ENCODE results near the gene RAB28.

DNA sequence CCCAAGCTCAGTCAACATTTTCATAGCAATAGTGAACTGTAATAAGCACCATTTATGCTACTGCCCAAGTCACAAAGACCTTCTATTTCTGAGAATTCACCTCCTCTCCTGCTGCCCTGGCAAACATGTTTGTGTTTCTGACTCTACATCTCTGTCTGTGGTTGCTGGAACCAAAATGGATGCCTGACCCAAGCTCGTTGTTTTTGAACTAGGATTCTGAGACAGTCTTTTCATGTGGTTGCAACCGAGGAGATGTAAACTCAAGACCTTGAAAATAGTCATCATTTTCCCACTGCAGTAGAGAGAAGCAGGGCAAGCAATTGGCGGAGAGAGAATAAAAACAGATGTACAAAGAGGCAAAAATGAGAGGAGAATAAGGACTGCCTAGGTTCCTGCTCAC lies 160.2 kb downstream of the RAB28 start:
- TF ChIP-seq, protein P1, sequence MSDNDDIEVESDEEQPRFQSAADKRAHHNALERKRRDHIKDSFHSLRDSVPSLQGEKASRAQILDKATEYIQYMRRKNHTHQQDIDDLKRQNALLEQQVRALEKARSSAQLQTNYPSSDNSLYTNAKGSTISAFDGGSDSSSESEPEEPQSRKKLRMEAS (CRISPR knock-in tag; IDR thresholded peaks at IDR 0.05): no peak
- TF ChIP-seq, protein P2, sequence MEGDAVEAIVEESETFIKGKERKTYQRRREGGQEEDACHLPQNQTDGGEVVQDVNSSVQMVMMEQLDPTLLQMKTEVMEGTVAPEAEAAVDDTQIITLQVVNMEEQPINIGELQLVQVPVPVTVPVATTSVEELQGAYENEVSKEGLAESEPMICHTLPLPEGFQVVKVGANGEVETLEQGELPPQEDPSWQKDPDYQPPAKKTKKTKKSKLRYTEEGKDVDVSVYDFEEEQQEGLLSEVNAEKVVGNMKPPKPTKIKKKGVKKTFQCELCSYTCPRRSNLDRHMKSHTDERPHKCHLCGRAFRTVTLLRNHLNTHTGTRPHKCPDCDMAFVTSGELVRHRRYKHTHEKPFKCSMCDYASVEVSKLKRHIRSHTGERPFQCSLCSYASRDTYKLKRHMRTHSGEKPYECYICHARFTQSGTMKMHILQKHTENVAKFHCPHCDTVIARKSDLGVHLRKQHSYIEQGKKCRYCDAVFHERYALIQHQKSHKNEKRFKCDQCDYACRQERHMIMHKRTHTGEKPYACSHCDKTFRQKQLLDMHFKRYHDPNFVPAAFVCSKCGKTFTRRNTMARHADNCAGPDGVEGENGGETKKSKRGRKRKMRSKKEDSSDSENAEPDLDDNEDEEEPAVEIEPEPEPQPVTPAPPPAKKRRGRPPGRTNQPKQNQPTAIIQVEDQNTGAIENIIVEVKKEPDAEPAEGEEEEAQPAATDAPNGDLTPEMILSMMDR (IDR thresholded peaks at IDR 0.05): no peak
- TF ChIP-seq, protein P3, sequence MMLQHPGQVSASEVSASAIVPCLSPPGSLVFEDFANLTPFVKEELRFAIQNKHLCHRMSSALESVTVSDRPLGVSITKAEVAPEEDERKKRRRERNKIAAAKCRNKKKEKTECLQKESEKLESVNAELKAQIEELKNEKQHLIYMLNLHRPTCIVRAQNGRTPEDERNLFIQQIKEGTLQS (CRISPR knock-in tag; conservative IDR thresholded peaks at IDR 0.05): no peak
